SKM-1 (cell line): ENCODE data around the gene MRAS.
A peak's percentile ranks its signal among the peaks of the same experiment; 100 is the strongest.
"Not testable (repeated sequence)": the region's sequence is repeated elsewhere in the genome, so short reads cannot be mapped to it uniquely, and the experiment has no call there.

ENCODE experiments used
- DNase-seq: peaks from one replicate; lab custom pipeline; 2025; ENCODE audit not compliant: unreplicated experiment; lab: John Stamatoyannopoulos, UW

MRAS gene

GRCh38 chr3:138366006-138366759 lies 17.8 kb downstream of the MRAS start:
- DNase-seq: no peak

- no peak for DNase-seq
Observed at GRCh38 chr3:138367326-138367850, 19.0 kb downstream of the MRAS start.

- no peak for DNase-seq
Observed at GRCh38 chr3:138367911-138368310, 19.5 kb downstream of the MRAS start.

- DNase-seq: no peak
Observed at GRCh38 chr3:138369151-138369900, 20.9 kb downstream of the MRAS start.

GRCh38 chr3:138370321-138370720 lies 21.9 kb downstream of the MRAS start:
- no peak for DNase-seq

- DNase-seq: peak; percentile 72
Observed at GRCh38 chr3:138371070-138371965, 22.9 kb downstream of the MRAS start.

GRCh38 chr3:138373087-138373735 lies 24.8 kb downstream of the MRAS start:
- no peak for DNase-seq

GRCh38 chr3:138373736-138374094 lies 25.3 kb downstream of the MRAS start:
- DNase-seq: no peak

- no peak for DNase-seq
Observed at GRCh38 chr3:138374573-138375134, 26.3 kb downstream of the MRAS start.

GRCh38 chr3:138375447-138375846 lies 27.1 kb downstream of the MRAS start:
- DNase-seq: no peak

GRCh38 chr3:138376663-138377062 lies 28.3 kb downstream of the MRAS start:
- no peak for DNase-seq

GRCh38 chr3:138377212-138377611 lies 28.8 kb downstream of the MRAS start:
- DNase-seq: not testable (repeated sequence)

- DNase-seq: no peak
Observed at GRCh38 chr3:138377804-138378203, 29.4 kb downstream of the MRAS start.

GRCh38 chr3:138378331-138378730 lies 30.0 kb downstream of the MRAS start:
- DNase-seq: no peak

- DNase-seq: no peak
Observed at GRCh38 chr3:138378990-138379389, 30.6 kb downstream of the MRAS start.

- no peak for DNase-seq
Observed at GRCh38 chr3:138381413-138381901, 33.1 kb downstream of the MRAS start.

GRCh38 chr3:138381950-138382715 lies 33.8 kb downstream of the MRAS start:
- DNase-seq: peak; percentile 11

- no peak for DNase-seq
Observed at GRCh38 chr3:138383715-138384465, 35.5 kb downstream of the MRAS start.

GRCh38 chr3:138384531-138384930 lies 36.2 kb downstream of the MRAS start:
- DNase-seq: no peak
